ENCODE data around the gene PCYOX1L.

- TF ChIP-seq POLR2AphosphoS5 (IDR thresholded peaks at IDR 0.05), result no peak
- TF ChIP-seq CTCF (IDR thresholded peaks at IDR 0.05), result no peak
- TF ChIP-seq POLR2A (IDR thresholded peaks at IDR 0.05), result no peak
- TF ChIP-seq EP300 (IDR thresholded peaks at IDR 0.05; ENCODE audit: low read depth), result no peak
These were observed 19.0 kb downstream of the PCYOX1L start for GRCh38 chr5:149376711-149377447.

All from transverse colon (tissue), 4 donors.